Mucosa of descending colon (tissue), 3 donors: ENCODE results near the gene MBL2. TPM values are rescaled to one million over a fixed set of nuclear protein-coding genes. Genes with fewer than 3 reads are reported as not detected.

Experiments
- ATAC-seq: fragments of 200-7000 bp; cut with Tn5 transposase; one replicate; pipeline ENCODE4 v1.9.1; 2020; ENCODE audit warnings: mild to moderate bottlenecking, moderate library complexity
- DNase-seq, 3 donors: peaks; one replicate each; pipeline ENCODE4 v3.0.0-alpha.2; 2020
- H3K36me3 ChIP-seq: fragments of 200-600 bp; one replicate; pipeline ENCODE4 v1.8.0; 2021; ENCODE audit warnings: low read depth, mild to moderate bottlenecking
- H3K4me1 ChIP-seq: fragments of 200-600 bp; one replicate; pipeline ENCODE4 v1.8.0; 2021; ENCODE audit warnings: low read depth, mild to moderate bottlenecking
- H3K4me3 ChIP-seq: fragments of 200-600 bp; one replicate; pipeline ENCODE4 v1.8.0; 2021; ENCODE audit warnings: mild to moderate bottlenecking
- H3K9me3 ChIP-seq: fragments of 200-600 bp; one replicate; pipeline ENCODE4 v1.8.0; 2021; ENCODE audit warnings: mild to moderate bottlenecking
- CTCF ChIP-seq: fragments of 200-600 bp; IDR thresholded peaks from one replicate; pipeline ENCODE4 v1.8.0; 2022; ENCODE audit warnings: antibody characterized with exemption, mild to moderate bottlenecking
- intact Hi-C, 2 donors: fragments of 100-400 bp; cut with DNase I in 1 of 2; cut with micrococcal nuclease in 1 of 2; formaldehyde crosslinking; loops; one replicate each; pipeline versions ENCODE4 v1.11.0 to v1.11.1; 2022; cut with DNase I, micrococcal nuclease
- total RNA-seq, 3 donors: library from RNA; stranded (reverse); fragmentation: NEBNext Ultra II Directional in 2 of 3; extraction: Animal tissue kit (Norgen Biotek cat#: 25700) in 2 of 3; gene quantifications; one replicate each; pipeline versions ENCODE4 v1.2.1 to v1.2.4, GENCODE V29; 2021 to 2023
- donor health status: DM: no; HTN: no; CAD: no; lungs with moderate emphysema.
- donor health status: DM: no; HTN: no; CAD: no.
- donor health status: DM: no; HTN: yes; CAD: no.

The MBL2 gene
- total RNA-seq, 3 donors from 2014 or later, result not detected

- no peak overlapping the region for H3K4me3 ChIP-seq
- TF ChIP-seq CTCF, result no peak
- DNase-seq (no peak), ATAC-seq (no peak)
- no peaks in the 10 kb centered on the region for H3K4me1 ChIP-seq
- H3K9me3 ChIP-seq, result no peaks in the 10 kb centered on the region
- intact Hi-C loops, result no loop called here
- H3K36me3 ChIP-seq, result no peaks in the 10 kb centered on the region
Measured at GRCh38 chr10:52720018-52720417, 52.6 kb downstream of the MBL2 start.
